ENCODE measurements around the gene PRKCZ.

The PRKCZ gene

GRCh38 chr1:2049718-2050431 lies at the start of gene PRKCZ:
Gene PRKCZ (plus strand): TSS chr1:2050411. CDS start chr1:2050631, 220 bp downstream.
- peak; percentile 64 for DNase-seq

- no peak for DNase-seq
Measured at GRCh38 chr1:2000432-2000831, 49.8 kb upstream of the PRKCZ start.

- DNase-seq, result no peak
Measured at GRCh38 chr1:2000850-2001249, 49.4 kb upstream of the PRKCZ start.

- DNase-seq, result no peak
Measured at GRCh38 chr1:2001773-2002411, 48.3 kb upstream of the PRKCZ start.

GRCh38 chr1:2003541-2004131 lies 46.6 kb upstream of the PRKCZ start, which contains the start of gene CFAP74:
Gene CFAP74 (minus strand): TSS chr1:2003786. CDS start chr1:1990956, 12,830 bp downstream.
- DNase-seq, result no peak

GRCh38 chr1:2004856-2005255 lies 45.4 kb upstream of the PRKCZ start:
- no peak for DNase-seq

GRCh38 chr1:2009101-2010053 lies 40.8 kb upstream of the PRKCZ start:
- no peak for DNase-seq

- DNase-seq, result no peak
Measured at GRCh38 chr1:2014181-2014580, 36.0 kb upstream of the PRKCZ start.

- DNase-seq, result no peak
Measured at GRCh38 chr1:2014741-2015735, 35.2 kb upstream of the PRKCZ start.

- no peak for DNase-seq
Measured at GRCh38 chr1:2016123-2016522, 34.1 kb upstream of the PRKCZ start.

- no peak for DNase-seq
Measured at GRCh38 chr1:2018217-2019171, 31.7 kb upstream of the PRKCZ start.

- DNase-seq, result no peak
Measured at GRCh38 chr1:2019172-2019543, 31.1 kb upstream of the PRKCZ start, which contains the start of gene GABRD. Gene GABRD (plus strand): TSS chr1:2019345. CDS start chr1:2019424, 79 bp downstream.

- DNase-seq, result no peak
Measured at GRCh38 chr1:2019571-2020309, 30.5 kb upstream of the PRKCZ start.

- no peak for DNase-seq
Measured at GRCh38 chr1:2020310-2020655, 29.9 kb upstream of the PRKCZ start.

GRCh38 chr1:2021550-2021949 lies 28.7 kb upstream of the PRKCZ start:
- DNase-seq, result no peak

- DNase-seq, result no peak
Measured at GRCh38 chr1:2022063-2022770, 28.0 kb upstream of the PRKCZ start.

- DNase-seq, result no peak
Measured at GRCh38 chr1:2023187-2023586, 27.0 kb upstream of the PRKCZ start.

GRCh38 chr1:2024451-2024850 lies 25.8 kb upstream of the PRKCZ start:
- no peak for DNase-seq

GRCh38 chr1:2024887-2025286 lies 25.3 kb upstream of the PRKCZ start:
- DNase-seq, result no peak
